Loucy (cell line): ENCODE data around the gene COIL.

Source experiments
- H2AFZ ChIP-seq: fragments of 200-600 bp; sonication (generic); 2 replicates; pipeline ENCODE4 v1.6.0; 2016; ENCODE audit warnings: antibody characterized with exemption, mild to moderate bottlenecking, low read length, moderate library complexity
- H3F3A ChIP-seq: fragments of 200-600 bp; 2 replicates; pipeline ENCODE4 v1.6.0; 2016; ENCODE audit warnings: antibody characterized with exemption, low read depth, mild to moderate bottlenecking
- H3K27me3 ChIP-seq: fragments of 200-600 bp; sonication (generic); 2 replicates; pipeline ENCODE4 v1.6.1; 2014; ENCODE audit warnings: low read length, mild to moderate bottlenecking; ENCODE audit not compliant: insufficient read depth, poor library complexity, severe bottlenecking
- H3K36me3 ChIP-seq: fragments of 200-600 bp; sonication (generic); 2 replicates; pipeline ENCODE4 v1.6.1; 2016; ENCODE audit warnings: low read length; ENCODE audit not compliant: insufficient read depth
- H3K4me1 ChIP-seq: fragments of 200-600 bp; sonication (generic); 2 replicates; pipeline ENCODE4 v1.5.1; 2014; ENCODE audit warnings: low read length, mild to moderate bottlenecking; ENCODE audit not compliant: insufficient read depth, poor library complexity, severe bottlenecking
- H3K4me2 ChIP-seq: fragments of 200-600 bp; sonication (generic); 2 replicates; pipeline ENCODE4 v1.6.0; 2014; ENCODE audit warnings: antibody characterized with exemption, low read length, low read depth, mild to moderate bottlenecking; ENCODE audit not compliant: poor library complexity, severe bottlenecking
- H3K4me3 ChIP-seq: fragments of 200-600 bp; sonication (generic); 2 replicates; pipeline ENCODE4 v1.5.1; 2014; ENCODE audit warnings: low read length, mild to moderate bottlenecking, mixed read lengths; ENCODE audit not compliant: poor library complexity, severe bottlenecking
- H3K79me2 ChIP-seq: fragments of 200-600 bp; sonication (generic); 2 replicates; pipeline ENCODE4 v1.6.1; 2014; ENCODE audit warnings: low read length; ENCODE audit not compliant: insufficient read depth
- H3K9ac ChIP-seq: fragments of 200-600 bp; sonication (generic); 2 replicates; pipeline ENCODE4 v1.6.0; 2014; ENCODE audit warnings: mild to moderate bottlenecking, low read depth, low read length, moderate library complexity; ENCODE audit not compliant: poor library complexity, severe bottlenecking
- H3K9me2 ChIP-seq: fragments of 200-600 bp; sonication (generic); replicated peaks from 2 replicates; pipeline ENCODE4 v1.6.1; 2016; ENCODE audit warnings: low read depth, low read length, mixed read lengths
- H3K9me3 ChIP-seq: fragments of 200-600 bp; sonication (generic); 2 replicates; pipeline ENCODE4 v1.6.1; 2014; ENCODE audit warnings: mild to moderate bottlenecking, antibody characterized with exemption, low read length, low read depth; ENCODE audit not compliant: insufficient read depth
- H4K20me1 ChIP-seq: fragments of 200-600 bp; sonication (generic); 2 replicates; pipeline ENCODE4 v1.6.0; 2014; ENCODE audit warnings: antibody characterized with exemption, low read length, mild to moderate bottlenecking; ENCODE audit not compliant: insufficient read depth, poor library complexity, severe bottlenecking
- CTCF ChIP-seq: fragments of 200-600 bp; sonication (generic); conservative IDR thresholded peaks from 2 replicates; pipeline ENCODE4 v1.5.1; 2014; ENCODE audit warnings: mild to moderate bottlenecking, antibody characterized with exemption, low read length
- EZH2phosphoT487 ChIP-seq: fragments of 200-600 bp; IDR thresholded peaks from 2 replicates; pipeline ENCODE4 v1.6.1; 2018; ENCODE audit warnings: antibody characterized with exemption, mild to moderate bottlenecking, moderate library complexity, borderline replicate concordance

COIL gene

GRCh38 chr17:56947741-56948140 lies 13.1 kb downstream of the COIL start:
- no peak overlapping the region for H3K9ac ChIP-seq
- peaks cover 13% of the 10 kb centered on the region for H3K4me1 ChIP-seq
- H3K9me2 ChIP-seq: no peaks in the 10 kb centered on the region
- peaks cover 15% of the 10 kb centered on the region for H4K20me1 ChIP-seq
- H3K27me3 ChIP-seq: no peaks in the 10 kb centered on the region
- no peak overlapping the region for H3K4me3 ChIP-seq
- peaks cover 59% of the 10 kb centered on the region for H3K36me3 ChIP-seq
- TF ChIP-seq CTCF: no peak
- no peak for TF ChIP-seq EZH2phosphoT487
- no peaks in the 10 kb centered on the region for H3F3A ChIP-seq
- H3K9me3 ChIP-seq: no peaks in the 10 kb centered on the region
- H2AFZ ChIP-seq: no peak overlapping the region
- no peak overlapping the region for H3K4me2 ChIP-seq
- H3K79me2 ChIP-seq: peaks cover 30% of the 10 kb centered on the region; the same call in 1 of the 2 replicates

GRCh38 chr17:56945938-56946505 lies 14.8 kb downstream of the COIL start:
- H3K9ac ChIP-seq: no peak overlapping the region
- H3K79me2 ChIP-seq: peaks cover 16% of the 10 kb centered on the region; the same call in 1 of the 2 replicates
- H3K4me2 ChIP-seq: no peak overlapping the region
- H3K4me3 ChIP-seq: no peak overlapping the region
- H3K9me3 ChIP-seq: no peaks in the 10 kb centered on the region
- H3F3A ChIP-seq: no peaks in the 10 kb centered on the region
- H4K20me1 ChIP-seq: peaks cover 5% of the 10 kb centered on the region
- no peaks in the 10 kb centered on the region for H3K27me3 ChIP-seq
- H3K9me2 ChIP-seq: no peaks in the 10 kb centered on the region
- peaks cover 12% of the 10 kb centered on the region for H3K4me1 ChIP-seq
- peaks cover 71% of the 10 kb centered on the region for H3K36me3 ChIP-seq
- no peak overlapping the region for H2AFZ ChIP-seq
- TF ChIP-seq CTCF (no peak), EZH2phosphoT487 (no peak)

- peaks cover 69% of the 10 kb centered on the region for H3K36me3 ChIP-seq
- no peak overlapping the region for H2AFZ ChIP-seq
Observed at GRCh38 chr17:56943505-56944125, 17.2 kb downstream of the COIL start.

More at GRCh38 chr17:56943505-56944125, 17.2 kb downstream of the COIL start:
- no peaks in the 10 kb centered on the region for H3K4me1 ChIP-seq
- no peaks in the 10 kb centered on the region for H3K27me3 ChIP-seq
- no peaks in the 10 kb centered on the region for H3F3A ChIP-seq
- no peak overlapping the region for H3K4me2 ChIP-seq
- no peaks in the 10 kb centered on the region for H3K79me2 ChIP-seq
- no peak overlapping the region for H3K9ac ChIP-seq
- no peak for TF ChIP-seq CTCF
- no peak for TF ChIP-seq EZH2phosphoT487
- no peak overlapping the region for H3K4me3 ChIP-seq
- no peaks in the 10 kb centered on the region for H4K20me1 ChIP-seq
- no peaks in the 10 kb centered on the region for H3K9me3 ChIP-seq
- H3K9me2 ChIP-seq: no peaks in the 10 kb centered on the region
